ENCODE data around the gene ANO6.
A peak's percentile ranks its signal among the peaks of the same experiment; 100 is the strongest.
"Not testable (repeated sequence)": the region's sequence is repeated elsewhere in the genome, so short reads cannot be mapped to it uniquely, and the experiment has no call there.

ANO6 gene

GRCh38 chr12:45354399-45354798 is 138.5 kb downstream of the ANO6 start:
- DNase-seq, result no peak

DNA sequence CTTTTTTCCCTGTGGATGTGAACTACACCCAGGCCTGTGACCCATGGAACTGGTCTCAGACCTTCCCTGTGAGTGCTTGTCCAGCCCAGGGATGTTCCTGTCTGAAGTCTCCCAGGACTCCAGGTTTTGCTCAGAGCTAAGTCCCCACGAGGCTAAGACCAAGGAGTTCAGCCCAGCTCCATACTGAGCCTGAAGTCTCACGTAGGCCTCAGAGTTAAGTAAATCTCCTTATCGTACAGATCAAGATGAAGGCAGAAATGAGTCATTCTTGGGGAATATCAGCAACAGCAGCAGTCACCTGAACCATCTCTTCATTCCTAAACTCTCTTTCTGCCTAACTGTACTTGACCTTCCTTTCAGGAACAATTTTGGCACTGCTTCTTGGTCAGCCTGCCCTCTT is 139.8 kb downstream of the ANO6 start:
- DNase-seq, result no peak

DNA sequence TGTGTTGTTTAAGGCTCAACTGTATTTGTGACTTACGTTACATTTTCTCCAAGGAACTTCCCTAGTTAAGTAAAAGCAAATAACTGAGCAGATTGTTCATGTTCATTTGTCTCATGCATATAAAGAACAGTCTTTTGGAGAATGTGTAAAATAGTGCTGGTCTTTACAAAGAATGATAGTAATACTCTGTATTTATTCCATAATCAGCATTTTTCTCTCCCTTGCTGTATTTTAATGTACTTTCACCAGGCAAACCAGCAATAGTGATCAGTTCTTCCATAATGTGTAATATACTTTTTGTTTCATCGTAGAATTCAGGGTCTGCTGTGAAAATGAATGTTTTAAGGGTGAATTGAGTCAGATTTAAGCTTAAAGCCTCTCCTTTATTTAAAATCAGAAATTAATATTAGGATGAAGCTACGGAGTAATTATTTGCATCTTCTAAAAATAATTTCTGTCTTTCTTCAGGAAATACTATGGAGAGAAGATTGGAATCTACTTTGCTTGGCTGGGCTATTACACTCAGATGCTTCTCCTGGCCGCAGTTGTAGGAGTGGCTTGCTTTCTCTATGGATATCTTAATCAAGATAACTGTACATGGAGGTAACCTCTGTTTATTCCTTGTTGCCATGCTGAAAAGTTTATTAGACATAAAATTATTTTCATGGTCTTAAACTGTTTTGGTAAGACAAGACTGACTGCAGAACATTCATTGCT is 141.1 kb downstream of the ANO6 start:
- no peak for DNase-seq

- DNase-seq, result no peak
Observed at GRCh38 chr12:45357539-45358417, 141.9 kb downstream of the ANO6 start.

- no peak for DNase-seq
Observed at GRCh38 chr12:45362291-45362690, 146.4 kb downstream of the ANO6 start.

DNA sequence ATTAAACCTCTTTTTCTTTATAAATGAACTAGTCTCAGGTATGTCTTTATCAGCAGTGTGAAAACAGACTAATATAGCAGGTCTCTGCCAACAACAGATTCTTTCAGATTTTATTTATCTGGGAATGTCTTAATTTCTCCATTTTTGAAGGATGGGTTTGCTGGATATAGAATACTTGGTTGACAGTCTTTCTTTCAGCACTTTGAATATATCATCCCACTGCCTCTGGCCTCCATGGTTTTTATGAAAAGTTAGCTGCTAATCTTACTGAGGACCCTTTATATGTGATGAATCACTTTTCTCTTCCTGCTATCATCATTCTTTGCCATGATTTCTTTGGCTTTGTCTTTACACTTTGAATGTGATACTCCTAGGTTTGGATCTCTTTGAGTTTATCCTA is 148.0 kb downstream of the ANO6 start:
- DNase-seq, result no peak

DNA sequence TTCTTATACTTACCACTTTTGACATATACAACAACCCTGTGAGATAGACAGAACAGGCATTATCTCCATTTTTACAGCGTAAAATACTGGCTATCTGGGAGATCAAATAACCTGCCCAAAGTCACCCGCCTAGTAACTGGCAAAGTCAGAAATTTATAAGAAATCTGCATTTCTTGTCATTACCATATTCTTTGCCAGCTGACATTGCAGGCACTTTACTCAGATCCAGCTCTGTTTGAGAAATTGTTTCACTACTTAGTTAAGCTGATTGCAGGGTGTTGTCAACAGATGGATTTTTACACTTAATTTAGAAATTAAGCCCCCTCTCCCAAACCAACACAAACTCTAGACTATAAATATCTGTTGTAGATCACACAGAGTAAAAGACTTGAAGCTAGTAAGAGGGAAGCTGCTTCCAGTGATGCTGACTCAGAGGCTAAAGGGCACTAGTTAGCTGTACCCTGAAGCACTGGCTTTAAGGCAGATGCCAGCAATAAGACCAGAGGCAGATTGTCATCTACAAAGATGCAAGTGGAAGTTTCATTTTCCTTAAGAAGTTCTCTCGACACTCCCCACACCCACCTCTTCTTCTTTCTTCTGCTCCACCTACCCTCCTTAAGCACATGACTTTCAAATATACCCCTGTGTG is 153.1 kb downstream of the ANO6 start:
- no peak for DNase-seq

GRCh38 chr12:45377815-45378214 is 161.9 kb downstream of the ANO6 start:
- no peak for DNase-seq

- DNase-seq, result no peak
Observed at GRCh38 chr12:45379261-45379660, 163.4 kb downstream of the ANO6 start.

DNA sequence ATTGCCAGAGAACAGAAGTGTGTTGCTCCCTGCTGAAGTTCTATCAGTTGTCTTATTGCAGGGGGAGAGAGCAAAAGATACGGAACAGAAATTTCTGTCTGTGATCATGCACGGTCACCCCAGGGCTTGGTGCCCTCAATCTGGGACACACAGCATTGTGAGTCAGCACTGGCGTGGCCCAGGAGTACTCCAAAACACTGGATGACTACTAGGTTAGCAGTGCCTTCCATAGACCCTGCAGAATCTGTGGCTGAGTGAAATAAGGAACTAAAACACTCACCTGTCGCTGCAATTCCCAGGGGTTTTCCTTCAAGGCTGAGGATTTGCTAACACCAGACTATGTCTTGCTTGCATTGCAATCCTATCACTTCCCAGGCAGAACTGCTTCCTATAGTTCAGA is 165.5 kb downstream of the ANO6 start:
- DNase-seq, result no peak

DNA sequence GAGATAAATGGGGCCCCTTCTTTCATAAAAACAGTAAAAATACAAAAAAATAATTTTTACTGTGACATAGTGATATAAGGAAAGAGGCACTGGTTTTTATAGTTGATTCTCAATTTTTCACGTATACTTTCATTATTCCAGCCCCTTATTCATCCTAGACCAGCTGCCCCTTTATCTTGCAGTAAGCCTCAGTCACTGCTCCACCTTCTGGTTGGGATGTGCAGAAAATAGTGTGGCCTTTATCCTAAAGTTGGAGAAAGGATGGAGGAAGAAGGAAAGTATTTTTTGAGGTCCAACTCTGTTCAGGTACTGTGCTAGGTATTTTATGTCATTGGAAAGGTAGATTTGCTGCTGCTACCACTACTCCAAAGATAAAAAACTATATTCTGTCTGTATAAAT is 172.7 kb downstream of the ANO6 start:
- no peak for DNase-seq

GRCh38 chr12:45389426-45389825 is 173.5 kb downstream of the ANO6 start:
- no peak for DNase-seq

- not testable (repeated sequence) for DNase-seq
Observed at GRCh38 chr12:45397499-45397898, 181.6 kb downstream of the ANO6 start.

- no peak for DNase-seq
Observed at GRCh38 chr12:45398552-45398951, 182.7 kb downstream of the ANO6 start.

GRCh38 chr12:45400991-45401390 is 185.1 kb downstream of the ANO6 start:
- DNase-seq, result no peak

GRCh38 chr12:45402288-45402687 is 186.4 kb downstream of the ANO6 start:
- DNase-seq, result no peak

- DNase-seq, result no peak
Observed at GRCh38 chr12:45406988-45407850, 191.3 kb downstream of the ANO6 start.

DNA sequence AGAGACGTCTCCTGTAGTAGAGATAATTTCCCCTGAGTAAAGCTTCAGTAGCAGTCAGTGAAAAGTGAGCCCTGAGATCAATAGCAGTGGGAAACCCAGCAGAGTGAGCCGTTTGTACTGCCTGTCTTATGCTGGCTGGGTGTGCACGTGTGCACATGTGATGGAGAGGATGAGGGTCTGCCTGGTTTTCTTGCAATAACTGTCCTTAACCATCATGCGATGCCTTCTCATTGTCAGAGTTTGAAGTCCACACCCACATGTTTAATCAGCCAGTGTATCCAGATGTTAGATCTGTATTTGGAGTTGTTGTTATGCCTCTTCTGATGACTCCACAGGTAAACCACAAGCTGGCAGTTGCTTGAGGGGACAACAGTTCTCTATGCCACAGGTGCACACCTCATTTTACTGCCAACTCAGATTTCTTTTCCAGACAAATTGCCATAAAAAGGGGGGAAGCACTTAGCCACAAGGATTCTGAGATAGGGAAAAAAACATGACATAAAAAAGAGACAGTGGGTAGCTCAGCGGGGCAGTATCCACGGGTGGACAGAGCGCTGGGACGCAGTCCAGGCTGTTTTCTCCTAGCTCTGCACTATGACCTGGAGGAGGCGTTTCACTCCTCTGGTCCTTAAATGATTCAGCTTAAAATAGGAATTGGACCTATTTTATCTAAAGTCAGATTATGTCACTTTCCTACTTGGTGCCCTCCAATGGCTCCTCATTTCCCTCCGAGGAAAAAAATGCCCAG is 192.3 kb downstream of the ANO6 start:
- no peak for DNase-seq

DNA sequence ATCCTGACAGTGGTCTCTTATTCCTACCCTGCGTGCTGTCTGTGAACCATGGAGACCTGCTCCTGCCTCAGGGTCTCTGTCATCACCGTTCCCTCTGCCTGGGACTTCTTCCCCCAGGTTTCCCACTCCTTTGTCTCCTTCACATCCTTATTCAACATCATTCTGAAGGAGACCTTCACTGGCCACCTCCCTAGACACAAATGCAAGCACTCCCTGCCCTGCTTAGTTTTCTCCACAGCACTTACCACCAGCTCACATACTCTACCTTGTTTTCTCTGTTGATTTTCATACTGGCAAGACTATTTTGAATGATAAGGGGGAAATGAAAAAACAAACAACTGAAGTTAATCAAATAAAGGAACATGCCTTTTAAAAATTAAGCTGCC is 192.8 kb downstream of the ANO6 start:
- no peak for DNase-seq

DNA sequence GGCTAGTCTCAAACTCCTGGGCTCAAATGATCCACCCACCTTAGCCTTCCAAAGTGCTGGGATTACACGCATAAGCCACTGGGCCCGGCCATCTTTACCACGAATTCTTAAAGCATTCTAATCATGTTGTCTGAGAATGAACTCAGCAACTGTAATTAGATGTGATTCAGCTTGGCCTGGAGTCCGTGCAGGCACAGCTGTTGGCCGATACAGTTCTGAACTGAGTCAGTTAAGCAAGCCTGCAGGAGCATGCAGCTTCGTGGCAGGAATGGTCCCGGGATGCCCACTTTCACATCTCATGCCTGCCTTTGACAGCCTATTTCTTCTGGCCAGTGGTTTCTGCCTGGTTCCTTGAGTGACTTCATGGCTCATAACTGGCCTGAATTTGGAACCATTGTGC is 194.1 kb downstream of the ANO6 start:
- DNase-seq, result no peak

DNA sequence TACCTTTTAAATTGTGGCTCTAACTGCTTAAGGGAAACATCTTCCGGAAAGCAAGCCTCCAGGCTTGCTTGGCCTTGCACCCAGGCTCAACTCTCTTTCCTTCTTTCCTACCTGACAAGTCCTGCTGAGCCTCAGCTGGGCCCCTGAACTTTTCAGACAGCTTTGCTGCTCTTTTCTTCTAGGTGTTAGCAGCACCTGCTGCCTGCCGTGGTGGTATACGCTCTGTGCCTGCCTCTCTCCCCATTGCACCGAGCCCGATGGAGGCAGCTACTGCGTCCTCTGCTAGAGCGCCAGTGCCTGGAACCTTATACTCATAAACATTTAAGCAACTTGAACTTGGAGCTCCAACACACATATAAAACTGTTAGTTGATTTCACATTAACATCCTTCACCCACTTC is 195.7 kb downstream of the ANO6 start:
- DNase-seq, result no peak

DNA sequence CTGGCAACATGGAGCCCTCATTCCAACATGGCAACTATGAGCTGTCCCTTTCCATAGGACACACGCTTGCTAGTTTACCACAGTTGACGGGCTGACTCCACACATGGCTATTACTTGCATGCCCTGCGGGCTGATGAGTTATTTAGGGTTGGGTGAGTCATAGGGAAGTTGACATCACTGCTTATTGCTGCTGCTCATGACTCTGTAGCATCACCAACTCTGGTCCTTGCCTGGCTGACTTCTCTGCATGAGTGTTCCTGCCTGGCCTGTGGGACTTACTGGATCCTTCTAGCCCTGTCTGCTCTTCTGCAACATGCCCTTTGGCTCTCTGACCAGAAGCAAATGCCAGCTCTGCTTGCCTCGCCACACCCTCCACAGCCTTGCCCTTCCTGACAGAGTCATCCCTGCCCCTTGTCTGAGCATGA is 199.5 kb downstream of the ANO6 start:
- peak; percentile 49 for DNase-seq

Measured in stimulated activated CD4-positive, alpha-beta T cell treated with anti-CD3 and anti-CD28 coated beads, Interleukin-15, amount 100 ng/mL, for 24 hours (primary cell).